HepG2 (cell line): ENCODE measurements around the gene KIAA0930. TPM values are rescaled to one million over a fixed set of nuclear protein-coding genes. Genes with fewer than 3 reads are reported as not detected.

Experiments used
- ATAC-seq: fragments of 200-7000 bp; cut with Tn5 transposase; 3 replicates; pipeline ENCODE4 v1.9.1; 2020; ENCODE audit warnings: mild to moderate bottlenecking, moderate library complexity
- BruUV-seq: library from RNA; stranded (reverse); fragments of 400-500 nt; replicated peaks from 2 replicates; lab custom pipeline; 2021; lab: Mats Ljungman, UMichigan
- CTCF ChIA-PET: fragments of 300-600 bp; formaldehyde crosslinking; extraction: SDS; loops from one replicate; lab custom pipeline; 2021; ENCODE audit warnings: low total read pairs, inconsistent platforms, low intra/inter-chr PET ratio; lab: Yijun Ruan, JAX
- POLR2A ChIA-PET: fragments of 350-600 bp; sonication (Branson Sonifier 250); formaldehyde crosslinking; loops from one replicate; lab custom pipeline; 2020; ENCODE audit warnings: antibody characterized with exemption, inconsistent platforms; lab: Yijun Ruan, JAX
- DNase-seq: peaks from one replicate; pipeline ENCODE4 v3.0.0-alpha.2; 2015; ENCODE audit warnings: low spot score
- FAIRE-seq: peaks from 3 replicates; lab custom pipeline; 2011; peaks lifted over from hg19 to GRCh38; lab: Jason Lieb, UNC
- H2AFZ ChIP-seq: one replicate; pipeline ENCODE4 v1.6.1; 2011; ENCODE audit warnings: low read length, inconsistent platforms
- H3K27ac ChIP-seq: fragments of 300-600 bp; 3 replicates; pipeline ENCODE4 v1.8.0; 2011; ENCODE audit warnings: mixed run types, mild to moderate bottlenecking, mixed read lengths, low read length, inconsistent platforms; ENCODE audit not compliant: insufficient read depth; ENCODE audit errors: extremely low read length
- H3K27me3 ChIP-seq, 2 experiments: fragments of 200-600 bp in 1 of 2; 2 replicates in 1 of 2; 3 replicates in 1 of 2; pipeline versions ENCODE4 v1.6.0 to v1.8.0; 2011; ENCODE audit warnings: low read length in 2 of 2, mild to moderate bottlenecking in 2 of 2, moderate library complexity in 2 of 2, inconsistent platforms in 1 of 2; ENCODE audit not compliant: insufficient read depth in 2 of 2, control insufficient read depth in 1 of 2
- H3K36me3 ChIP-seq, 2 experiments: fragments of 200-600 bp in 1 of 2; replicated peaks in 1 of 2; 2 replicates in 1 of 2; 3 replicates in 1 of 2; pipeline versions ENCODE4 v1.5.1 to v1.8.0; 2011; ENCODE audit warnings: low read length in 2 of 2, inconsistent platforms in 1 of 2; ENCODE audit not compliant: insufficient read depth in 2 of 2, control insufficient read depth in 1 of 2
- H3K4me1 ChIP-seq: 2 replicates; pipeline ENCODE4 v1.5.1; 2012; ENCODE audit warnings: low read length, inconsistent platforms; ENCODE audit not compliant: insufficient read depth
- H3K4me2 ChIP-seq: 2 replicates; pipeline ENCODE4 v1.6.0; 2011; ENCODE audit warnings: low read depth, low read length, inconsistent platforms
- H3K4me3 ChIP-seq, 3 experiments: fragments of 200-600 bp in 1 of 3; sonication (generic), shearing (Covaris generic) in 1 of 3; replicated peaks in 1 of 3; 2 replicates each; pipeline ENCODE4 v1.5.1; 2011 to 2016; ENCODE audit warnings: low read length in 3 of 3, inconsistent platforms in 2 of 3, low read depth in 2 of 3, mild to moderate bottlenecking in 2 of 3, control low read depth in 1 of 3, mixed read lengths in 1 of 3; ENCODE audit not compliant: insufficient read depth in 1 of 3
- H3K79me2 ChIP-seq: one replicate; pipeline ENCODE4 v1.6.1; 2011; ENCODE audit warnings: low read length, inconsistent platforms; ENCODE audit not compliant: insufficient read depth
- H3K9ac ChIP-seq: 2 replicates; pipeline ENCODE4 v1.6.0; 2011; ENCODE audit warnings: mild to moderate bottlenecking, low read depth, low read length, inconsistent platforms; ENCODE audit not compliant: insufficient read depth
- H3K9me3 ChIP-seq: 2 replicates; pipeline ENCODE4 v1.5.1; 2012; ENCODE audit warnings: mild to moderate bottlenecking, low read length
- H4K20me1 ChIP-seq: 2 replicates; pipeline ENCODE4 v1.6.0; 2011; ENCODE audit warnings: inconsistent platforms, mild to moderate bottlenecking, low read length, moderate library complexity; ENCODE audit not compliant: insufficient read depth
- AKAP8 ChIP-seq: sonication (generic); formaldehyde crosslinking; IDR thresholded peaks from 2 replicates; pipeline ENCODE4 v1.5.1; 2020; ENCODE audit warnings: mild to moderate bottlenecking, missing genetic modification reagents
- FOSL1 ChIP-seq: sonication (generic); formaldehyde crosslinking; IDR thresholded peaks from 2 replicates; pipeline ENCODE4 v1.9.0; 2021; ENCODE audit warnings: missing genetic modification reagents, borderline replicate concordance
- HDAC1 ChIP-seq: sonication (generic); formaldehyde crosslinking; IDR thresholded peaks from 2 replicates; pipeline ENCODE4 v1.5.1; 2020; ENCODE audit warnings: mild to moderate bottlenecking, missing genetic modification reagents
- HNF4A ChIP-seq: sonication (generic); formaldehyde crosslinking; IDR thresholded peaks from 2 replicates; pipeline ENCODE4 v1.4.0; 2020; ENCODE audit warnings: missing genetic modification reagents
- HNRNPL ChIP-seq: fragments of 200-400 bp; formaldehyde crosslinking; IDR thresholded peaks from 2 replicates; pipeline ENCODE4 v1.6.1; 2017; ENCODE audit warnings: mild to moderate bottlenecking, low read depth, low read length
- NRL ChIP-seq: sonication (generic); formaldehyde crosslinking; IDR thresholded peaks from 2 replicates; pipeline ENCODE4 v1.5.0; 2020; ENCODE audit warnings: missing genetic modification reagents, mild to moderate bottlenecking, moderate library complexity, borderline replicate concordance
- THYN1 ChIP-seq: sonication (generic); formaldehyde crosslinking; IDR thresholded peaks from 2 replicates; pipeline ENCODE4 v1.8.1; 2023; ENCODE audit warnings: low read depth, mild to moderate bottlenecking, moderate library complexity, missing genetic modification reagents, borderline replicate concordance
- ZNF225 ChIP-seq: sonication (generic); formaldehyde crosslinking; IDR thresholded peaks from 2 replicates; pipeline ENCODE4 v1.4.0; 2020; ENCODE audit warnings: mild to moderate bottlenecking, missing genetic modification reagents
- ZNF292 ChIP-seq: sonication (generic); formaldehyde crosslinking; IDR thresholded peaks from 2 replicates; pipeline ENCODE4 v1.8.1; 2022; ENCODE audit warnings: mild to moderate bottlenecking, low read depth, missing genetic modification reagents, borderline replicate concordance
- WGBS: methylation state at CpG from one replicate; pipeline ENCODE4 v1.1.6; 2017; ENCODE audit warnings: low lambda C conversion rate; 5-methylcytosine and 5-hydroxymethylcytosine counted together
- in situ Hi-C: cut with HindIII; loops from 2 replicates; pipeline ENCODE4 v1.10.0; 2017; ENCODE audit warnings: low pct_unique_long_range_greater_than_20kb; ENCODE audit not compliant: extremely low pct_ligation_motif_present
- intact Hi-C: fragments of 100-400 bp; cut with micrococcal nuclease; formaldehyde crosslinking; loops from one replicate; pipeline ENCODE4 v1.10.0; 2022; ENCODE audit not compliant: unreplicated experiment
- polyA plus RNA-seq, 8 experiments: library from polyadenylated mRNA; depleted of rRNA in 3 of 8; stranded (reverse) in 7 of 8; unstranded in 1 of 8; fragments of >200 nt; fragmentation: Illumina TruSeq in 4 of 8; extraction: Trizol in 4 of 8; gene quantifications; 2 replicates each; pipeline versions ENCODE4 v1.2.1 to v1.2.3, GENCODE V29; 2011 to 2016; ENCODE audit warnings: low read depth in 4 of 8, missing spikeins in 1 of 8, mixed read lengths in 1 of 8; ENCODE audit not compliant: insufficient read depth in 1 of 8
- total RNA-seq, 5 experiments: library from RNA; depleted of rRNA; stranded (reverse); fragments of >200 nt; fragmentation: Illumina TruSeq; extraction: Trizol; gene quantifications; 2 replicates each; pipeline ENCODE4 v1.2.3, GENCODE V29; 2016; ENCODE audit warnings: low read depth in 1 of 5
- TF ChIP-seq, protein P1 (sequence below): IDR thresholded peaks from 2 replicates; pipeline ENCODE4 v1.6.1; 2016; ENCODE audit warnings: low read depth
- TF ChIP-seq, protein P2 (sequence below): sonication (generic); formaldehyde crosslinking; IDR thresholded peaks from 2 replicates; pipeline ENCODE4 v1.5.0; 2020; ENCODE audit warnings: missing genetic modification reagents
- TF ChIP-seq, protein P3 (sequence below): sonication (generic); formaldehyde crosslinking; IDR thresholded peaks from 2 replicates; pipeline ENCODE4 v1.4.0; 2020; ENCODE audit warnings: missing genetic modification reagents, borderline replicate concordance
- TF ChIP-seq, protein P4 (sequence below): IDR thresholded peaks from 2 replicates; pipeline ENCODE4 v1.6.1; 2016; ENCODE audit warnings: mild to moderate bottlenecking
- TF ChIP-seq, protein P5 (sequence below): sonication (generic); formaldehyde crosslinking; IDR thresholded peaks from 2 replicates; pipeline ENCODE4 v1.5.0; 2020; ENCODE audit warnings: missing genetic modification reagents, mild to moderate bottlenecking, borderline replicate concordance
- TF ChIP-seq, protein P6 (sequence below): sonication (generic); formaldehyde crosslinking; IDR thresholded peaks from 2 replicates; pipeline ENCODE4 v1.5.1; 2020; ENCODE audit warnings: mild to moderate bottlenecking, missing genetic modification reagents

Gene KIAA0930
- total and polyA plus RNA-seq, 2 of the 13 experiments (the other 11 are each of a cell fraction or from before 2014, with no cell fraction given): 27.0 to 38.2 TPM

DNA sequence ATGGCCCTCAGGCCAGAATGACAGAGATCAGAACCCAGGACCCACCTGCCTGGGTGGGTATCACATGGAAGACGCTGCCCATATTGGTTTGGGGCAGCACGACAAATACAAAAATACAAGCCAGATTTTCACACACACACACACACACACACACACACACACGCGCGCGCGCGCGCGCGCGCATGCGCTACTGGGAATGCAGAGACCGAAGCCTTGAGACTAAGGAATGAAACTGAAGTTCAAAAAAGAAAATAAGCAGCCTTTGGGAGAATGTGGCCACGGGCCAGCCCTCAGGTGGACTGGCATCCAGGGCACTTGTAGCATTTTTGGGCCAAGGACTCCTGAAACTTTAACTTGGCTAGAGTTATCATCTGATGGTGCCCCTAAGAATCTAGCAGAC lies 98.3 kb downstream of the KIAA0930 start:
- Histone ChIP-seq H3K9ac (no peak overlapping the region), H3K36me3 (no peaks in the 10 kb centered on the region), H4K20me1 (no peaks in the 10 kb centered on the region), H3K4me1 (no peaks in the 10 kb centered on the region), H3K79me2 (no peaks in the 10 kb centered on the region), H2AFZ (no peak overlapping the region), H3K9me3 (no peaks in the 10 kb centered on the region), H3K4me3 (no peak overlapping the region), H3K27me3 (no peaks in the 10 kb centered on the region), H3K4me2 (no peak overlapping the region), H3K27ac (no peak overlapping the region)
- ChIA-PET CTCF (no interaction called here), POLR2A (no interaction called here)
- DNase-seq: no peak
- BruUV-seq: no TSS peak
- no peak for ATAC-seq
- 95% methylated on average over 13 of the region's 15 CpGs for WGBS
- intact Hi-C loops: no loop called here
- no peak for FAIRE-seq
- in situ Hi-C loops: no loop called here
- TF ChIP-seq, protein P1, sequence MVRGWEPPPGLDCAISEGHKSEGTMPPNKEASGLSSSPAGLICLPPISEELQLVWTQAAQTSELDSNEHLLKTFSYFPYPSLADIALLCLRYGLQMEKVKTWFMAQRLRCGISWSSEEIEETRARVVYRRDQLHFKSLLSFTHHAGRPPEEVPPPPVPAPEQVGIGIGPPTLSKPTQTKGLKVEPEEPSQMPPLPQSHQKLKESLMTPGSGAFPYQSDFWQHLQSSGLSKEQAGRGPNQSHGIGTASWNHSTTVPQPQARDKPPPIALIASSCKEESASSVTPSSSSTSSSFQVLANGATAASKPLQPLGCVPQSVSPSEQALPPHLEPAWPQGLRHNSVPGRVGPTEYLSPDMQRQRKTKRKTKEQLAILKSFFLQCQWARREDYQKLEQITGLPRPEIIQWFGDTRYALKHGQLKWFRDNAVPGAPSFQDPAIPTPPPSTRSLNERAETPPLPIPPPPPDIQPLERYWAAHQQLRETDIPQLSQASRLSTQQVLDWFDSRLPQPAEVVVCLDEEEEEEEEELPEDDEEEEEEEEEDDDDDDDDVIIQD (CRISPR knock-in tag): no peak
- TF ChIP-seq FOSL1 (no peak), NRL (no peak), AKAP8 (CRISPR knock-in tag) (no peak), HNF4A (CRISPR knock-in tag) (no peak), THYN1 (CRISPR knock-in tag) (no peak), ZNF292 (no peak), HDAC1 (no peak), HNRNPL (no peak), ZNF225 (CRISPR knock-in tag) (no peak)
- TF ChIP-seq, protein P2, sequence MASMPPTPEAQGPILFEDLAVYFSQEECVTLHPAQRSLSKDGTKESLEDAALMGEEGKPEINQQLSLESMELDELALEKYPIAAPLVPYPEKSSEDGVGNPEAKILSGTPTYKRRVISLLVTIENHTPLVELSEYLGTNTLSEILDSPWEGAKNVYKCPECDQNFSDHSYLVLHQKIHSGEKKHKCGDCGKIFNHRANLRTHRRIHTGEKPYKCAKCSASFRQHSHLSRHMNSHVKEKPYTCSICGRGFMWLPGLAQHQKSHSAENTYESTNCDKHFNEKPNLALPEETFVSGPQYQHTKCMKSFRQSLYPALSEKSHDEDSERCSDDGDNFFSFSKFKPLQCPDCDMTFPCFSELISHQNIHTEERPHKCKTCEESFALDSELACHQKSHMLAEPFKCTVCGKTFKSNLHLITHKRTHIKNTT (CRISPR knock-in tag): no peak
- TF ChIP-seq, protein P3, sequence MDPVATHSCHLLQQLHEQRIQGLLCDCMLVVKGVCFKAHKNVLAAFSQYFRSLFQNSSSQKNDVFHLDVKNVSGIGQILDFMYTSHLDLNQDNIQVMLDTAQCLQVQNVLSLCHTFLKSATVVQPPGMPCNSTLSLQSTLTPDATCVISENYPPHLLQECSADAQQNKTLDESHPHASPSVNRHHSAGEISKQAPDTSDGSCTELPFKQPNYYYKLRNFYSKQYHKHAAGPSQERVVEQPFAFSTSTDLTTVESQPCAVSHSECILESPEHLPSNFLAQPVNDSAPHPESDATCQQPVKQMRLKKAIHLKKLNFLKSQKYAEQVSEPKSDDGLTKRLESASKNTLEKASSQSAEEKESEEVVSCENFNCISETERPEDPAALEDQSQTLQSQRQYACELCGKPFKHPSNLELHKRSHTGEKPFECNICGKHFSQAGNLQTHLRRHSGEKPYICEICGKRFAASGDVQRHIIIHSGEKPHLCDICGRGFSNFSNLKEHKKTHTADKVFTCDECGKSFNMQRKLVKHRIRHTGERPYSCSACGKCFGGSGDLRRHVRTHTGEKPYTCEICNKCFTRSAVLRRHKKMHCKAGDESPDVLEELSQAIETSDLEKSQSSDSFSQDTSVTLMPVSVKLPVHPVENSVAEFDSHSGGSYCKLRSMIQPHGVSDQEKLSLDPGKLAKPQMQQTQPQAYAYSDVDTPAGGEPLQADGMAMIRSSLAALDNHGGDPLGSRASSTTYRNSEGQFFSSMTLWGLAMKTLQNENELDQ (CRISPR knock-in tag): no peak
- TF ChIP-seq, protein P4, sequence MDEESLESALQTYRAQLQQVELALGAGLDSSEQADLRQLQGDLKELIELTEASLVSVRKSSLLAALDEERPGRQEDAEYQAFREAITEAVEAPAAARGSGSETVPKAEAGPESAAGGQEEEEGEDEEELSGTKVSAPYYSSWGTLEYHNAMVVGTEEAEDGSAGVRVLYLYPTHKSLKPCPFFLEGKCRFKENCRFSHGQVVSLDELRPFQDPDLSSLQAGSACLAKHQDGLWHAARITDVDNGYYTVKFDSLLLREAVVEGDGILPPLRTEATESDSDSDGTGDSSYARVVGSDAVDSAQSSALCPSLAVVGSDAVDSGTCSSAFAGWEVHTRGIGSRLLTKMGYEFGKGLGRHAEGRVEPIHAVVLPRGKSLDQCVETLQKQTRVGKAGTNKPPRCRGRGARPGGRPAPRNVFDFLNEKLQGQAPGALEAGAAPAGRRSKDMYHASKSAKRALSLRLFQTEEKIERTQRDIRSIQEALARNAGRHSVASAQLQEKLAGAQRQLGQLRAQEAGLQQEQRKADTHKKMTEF: no peak
- TF ChIP-seq, protein P5, sequence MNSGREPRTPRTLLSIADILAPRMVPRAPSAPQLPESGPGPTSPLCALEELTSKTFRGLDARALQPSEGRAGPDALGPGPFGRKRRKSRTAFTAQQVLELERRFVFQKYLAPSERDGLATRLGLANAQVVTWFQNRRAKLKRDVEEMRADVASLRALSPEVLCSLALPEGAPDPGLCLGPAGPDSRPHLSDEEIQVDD (CRISPR knock-in tag): no peak
- TF ChIP-seq, protein P6, sequence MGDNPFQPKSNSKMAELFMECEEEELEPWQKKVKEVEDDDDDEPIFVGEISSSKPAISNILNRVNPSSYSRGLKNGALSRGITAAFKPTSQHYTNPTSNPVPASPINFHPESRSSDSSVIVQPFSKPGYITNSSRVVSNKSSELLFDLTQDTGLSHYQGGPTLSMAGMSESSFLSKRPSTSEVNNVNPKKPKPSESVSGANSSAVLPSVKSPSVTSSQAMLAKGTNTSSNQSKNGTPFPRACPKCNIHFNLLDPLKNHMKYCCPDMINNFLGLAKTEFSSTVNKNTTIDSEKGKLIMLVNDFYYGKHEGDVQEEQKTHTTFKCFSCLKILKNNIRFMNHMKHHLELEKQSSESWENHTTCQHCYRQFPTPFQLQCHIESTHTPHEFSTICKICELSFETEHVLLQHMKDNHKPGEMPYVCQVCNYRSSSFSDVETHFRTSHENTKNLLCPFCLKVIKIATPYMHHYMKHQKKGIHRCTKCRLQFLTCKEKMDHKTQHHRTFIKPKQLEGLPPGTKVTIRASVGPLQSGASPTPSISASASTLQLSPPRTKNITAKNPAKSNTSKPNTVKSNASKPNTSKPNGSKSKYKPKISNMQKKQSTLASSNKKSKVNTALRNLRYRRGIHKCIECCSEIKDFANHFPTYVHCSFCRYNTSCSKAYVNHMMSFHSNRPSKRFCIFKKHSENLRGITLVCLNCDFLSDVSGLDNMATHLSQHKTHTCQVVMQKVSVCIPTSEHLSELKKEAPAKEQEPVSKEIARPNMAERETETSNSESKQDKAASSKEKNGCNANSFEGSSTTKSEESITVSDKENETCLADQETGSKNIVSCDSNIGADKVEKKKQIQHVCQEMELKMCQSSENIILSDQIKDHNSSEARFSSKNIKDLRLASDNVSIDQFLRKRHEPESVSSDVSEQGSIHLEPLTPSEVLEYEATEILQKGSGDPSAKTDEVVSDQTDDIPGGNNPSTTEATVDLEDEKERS (CRISPR knock-in tag): no peak
